PC-3 (cell line): ENCODE results near the gene CASS4. TPM values are rescaled to one million over a fixed set of nuclear protein-coding genes. Genes with fewer than 3 reads are reported as not detected.

ENCODE experiments used
- ATAC-seq: fragments of 200-7000 bp; cut with Tn5 transposase; 2 replicates; pipeline ENCODE4 v1.9.1; 2020; ENCODE audit warnings: mild to moderate bottlenecking, moderate library complexity
- BruUV-seq: library from RNA; stranded (reverse); fragments of 400-500 nt; replicated peaks from 2 replicates; lab custom pipeline; 2021; lab: Mats Ljungman, UMichigan
- CTCF ChIA-PET: fragments of 300-600 bp; sonication (Branson Sonifier 250); formaldehyde crosslinking; loops from one replicate; lab custom pipeline; 2022; ENCODE audit warnings: antibody characterized with exemption; lab: Charles Lee
- POLR2A ChIA-PET: fragments of 300-600 bp; sonication (Branson Sonifier 250); formaldehyde crosslinking; loops from one replicate; lab custom pipeline; 2022; ENCODE audit warnings: antibody characterized with exemption; ENCODE audit not compliant: unreplicated experiment; lab: Charles Lee
- DNase-seq: peaks from one replicate; pipeline ENCODE4 v3.0.0-alpha.2; 2015
- H2AFZ ChIP-seq: fragments of 300-600 bp; sonication (generic); 2 replicates; pipeline ENCODE4 v1.6.0; 2016; ENCODE audit warnings: antibody characterized with exemption, low read length
- H3F3A ChIP-seq: fragments of 300-600 bp; sonication (generic); one replicate; pipeline ENCODE4 v1.6.0; 2017; ENCODE audit warnings: antibody characterized with exemption, low read length, control low read depth, mild to moderate bottlenecking; ENCODE audit not compliant: unreplicated experiment
- H3K27ac ChIP-seq: fragments of 300-600 bp; sonication (generic); 2 replicates; pipeline ENCODE4 v1.5.1; 2016; ENCODE audit warnings: mild to moderate bottlenecking, low read length
- H3K27me3 ChIP-seq: fragments of 300-600 bp; sonication (generic); 2 replicates; pipeline ENCODE4 v1.6.1; 2016; ENCODE audit warnings: low read length, mixed read lengths
- H3K36me3 ChIP-seq: fragments of 300-600 bp; sonication (generic); 2 replicates; pipeline ENCODE4 v1.6.1; 2016; ENCODE audit warnings: low read depth, mixed run types, low read length, mixed read lengths
- H3K4me1 ChIP-seq: fragments of 300-600 bp; sonication (generic); 2 replicates; pipeline ENCODE4 v1.5.1; 2016; ENCODE audit warnings: low read length; ENCODE audit not compliant: insufficient read depth
- H3K4me2 ChIP-seq: fragments of 300-600 bp; sonication (generic); 2 replicates; pipeline ENCODE4 v1.6.0; 2016; ENCODE audit warnings: low read length
- H3K4me3 ChIP-seq: fragments of 300-600 bp; sonication (generic); 2 replicates; pipeline ENCODE4 v1.5.1; 2016; ENCODE audit warnings: mild to moderate bottlenecking, low read length, mixed read lengths
- H3K79me2 ChIP-seq: fragments of 300-600 bp; sonication (generic); 2 replicates; pipeline ENCODE4 v1.6.1; 2017; ENCODE audit warnings: low read length, mixed read lengths
- H3K9ac ChIP-seq: fragments of 300-600 bp; sonication (generic); 2 replicates; pipeline ENCODE4 v1.6.0; 2016; ENCODE audit warnings: mild to moderate bottlenecking, low read length
- H3K9me2 ChIP-seq: fragments of 300-600 bp; sonication (generic); replicated peaks from 2 replicates; pipeline ENCODE4 v1.6.1; 2016; ENCODE audit warnings: mixed run types, low read length, mixed read lengths
- H3K9me3 ChIP-seq: fragments of 300-600 bp; sonication (generic); 2 replicates; pipeline ENCODE4 v1.6.1; 2016; ENCODE audit warnings: low read length, mixed read lengths
- H4K20me1 ChIP-seq: fragments of 300-600 bp; sonication (generic); 2 replicates; pipeline ENCODE4 v1.6.1; 2016; ENCODE audit warnings: low read length, mixed read lengths
- EZH2 ChIP-seq: fragments of 300-600 bp; sonication (generic); IDR thresholded peaks from one replicate; pipeline ENCODE4 v1.6.1; 2017; ENCODE audit warnings: antibody characterized with exemption, mild to moderate bottlenecking, low read length; ENCODE audit not compliant: unreplicated experiment
- EZH2phosphoT487 ChIP-seq: fragments of 300-600 bp; sonication (generic); IDR thresholded peaks from 2 replicates; pipeline ENCODE4 v1.6.1; 2018; ENCODE audit warnings: mild to moderate bottlenecking, antibody characterized with exemption, low read length, borderline replicate concordance
- intact Hi-C: fragments of 100-400 bp; cut with micrococcal nuclease; formaldehyde crosslinking; loops from 2 replicates; pipeline ENCODE4 v1.9.0; 2023
- total RNA-seq: library from RNA; depleted of rRNA; stranded (reverse); fragments of >200 nt; gene quantifications from 2 replicates; pipeline ENCODE4 v1.2.3, GENCODE V29; 2014
- TF ChIP-seq, protein P1 (sequence below): fragments of 300-600 bp; sonication (generic); conservative IDR thresholded peaks from 2 replicates; pipeline ENCODE4 v1.5.1; 2017; ENCODE audit warnings: antibody characterized with exemption, low read depth, mild to moderate bottlenecking, low read length

CASS4 gene
- total RNA-seq, 1 experiment from 2014 or later, result 0.04 TPM

DNA sequence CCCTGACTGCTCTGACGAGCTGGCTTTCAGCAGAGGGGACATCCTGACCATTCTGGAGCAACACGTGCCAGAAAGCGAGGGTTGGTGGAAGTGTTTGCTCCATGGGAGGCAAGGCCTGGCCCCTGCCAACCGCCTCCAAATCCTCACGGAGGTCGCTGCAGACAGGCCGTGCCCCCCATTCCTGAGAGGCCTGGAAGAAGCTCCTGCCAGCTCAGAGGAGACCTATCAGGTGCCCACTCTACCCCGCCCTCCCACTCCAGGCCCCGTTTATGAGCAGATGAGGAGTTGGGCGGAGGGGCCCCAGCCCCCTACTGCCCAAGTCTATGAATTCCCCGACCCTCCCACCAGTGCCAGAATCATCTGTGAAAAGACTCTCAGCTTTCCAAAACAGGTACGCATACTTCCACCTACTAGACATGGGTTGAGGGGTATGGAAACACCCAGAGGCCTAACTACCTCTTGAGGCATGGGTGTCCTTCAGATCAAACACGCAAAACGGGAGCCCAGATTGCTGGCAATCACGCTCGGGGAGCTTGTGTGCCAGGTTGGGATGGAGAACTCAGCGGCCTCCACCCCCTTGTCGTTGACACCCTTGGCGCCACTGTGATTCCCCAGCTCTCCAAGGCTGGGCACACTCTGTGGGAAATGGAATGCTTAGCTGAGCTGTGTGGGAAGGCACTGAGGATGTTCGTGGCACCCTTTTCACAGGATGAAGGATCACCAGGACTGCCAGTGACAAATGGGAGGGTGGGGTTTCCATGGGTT lies 25.3 kb downstream of the CASS4 start:
- DNase-seq (no peak), ATAC-seq (no peak)
- H3K4me2 ChIP-seq, result no peak overlapping the region
- H3K36me3 ChIP-seq, result no peaks in the 10 kb centered on the region
- H3K4me3 ChIP-seq, result no peak overlapping the region
- no peak overlapping the region for H3K9ac ChIP-seq
- H3K9me2 ChIP-seq, result no peaks in the 10 kb centered on the region
- H3K9me3 ChIP-seq, result no peaks in the 10 kb centered on the region
- ChIA-PET POLR2A (no interaction called here), CTCF (no interaction called here)
- intact Hi-C loops, result no loop called here
- no peaks in the 10 kb centered on the region for H3K79me2 ChIP-seq
- H3K4me1 ChIP-seq, result no peaks in the 10 kb centered on the region
- no peaks in the 10 kb centered on the region for H3K27me3 ChIP-seq
- H3K27ac ChIP-seq, result no peak overlapping the region
- H2AFZ ChIP-seq, result no peak overlapping the region
- no TSS peak for BruUV-seq
- H3F3A ChIP-seq, result no peaks in the 10 kb centered on the region
- H4K20me1 ChIP-seq, result no peaks in the 10 kb centered on the region
- TF ChIP-seq EZH2, result no peak
- TF ChIP-seq, protein P1, sequence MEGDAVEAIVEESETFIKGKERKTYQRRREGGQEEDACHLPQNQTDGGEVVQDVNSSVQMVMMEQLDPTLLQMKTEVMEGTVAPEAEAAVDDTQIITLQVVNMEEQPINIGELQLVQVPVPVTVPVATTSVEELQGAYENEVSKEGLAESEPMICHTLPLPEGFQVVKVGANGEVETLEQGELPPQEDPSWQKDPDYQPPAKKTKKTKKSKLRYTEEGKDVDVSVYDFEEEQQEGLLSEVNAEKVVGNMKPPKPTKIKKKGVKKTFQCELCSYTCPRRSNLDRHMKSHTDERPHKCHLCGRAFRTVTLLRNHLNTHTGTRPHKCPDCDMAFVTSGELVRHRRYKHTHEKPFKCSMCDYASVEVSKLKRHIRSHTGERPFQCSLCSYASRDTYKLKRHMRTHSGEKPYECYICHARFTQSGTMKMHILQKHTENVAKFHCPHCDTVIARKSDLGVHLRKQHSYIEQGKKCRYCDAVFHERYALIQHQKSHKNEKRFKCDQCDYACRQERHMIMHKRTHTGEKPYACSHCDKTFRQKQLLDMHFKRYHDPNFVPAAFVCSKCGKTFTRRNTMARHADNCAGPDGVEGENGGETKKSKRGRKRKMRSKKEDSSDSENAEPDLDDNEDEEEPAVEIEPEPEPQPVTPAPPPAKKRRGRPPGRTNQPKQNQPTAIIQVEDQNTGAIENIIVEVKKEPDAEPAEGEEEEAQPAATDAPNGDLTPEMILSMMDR, result no peak
- TF ChIP-seq EZH2phosphoT487, result no peak

DNA sequence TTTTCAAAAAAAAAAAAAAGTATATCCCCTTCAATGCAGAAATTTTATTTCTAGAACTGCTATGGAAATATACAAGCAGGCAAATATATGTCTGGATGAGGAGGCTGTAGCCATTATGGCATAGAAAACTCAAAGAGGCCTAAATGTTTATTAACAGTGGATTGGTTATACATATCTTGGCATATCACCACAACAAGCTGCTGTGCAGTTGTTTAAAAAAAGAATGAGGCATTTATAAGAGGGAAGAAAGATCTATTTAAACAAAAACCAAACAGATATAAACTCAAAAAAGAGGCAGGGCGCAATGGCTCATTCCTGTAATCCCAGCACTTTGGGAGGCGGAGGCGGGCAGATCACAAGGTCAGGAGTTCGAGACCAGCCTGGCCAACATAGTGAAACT lies 26.2 kb downstream of the CASS4 start:
- BruUV-seq, result no TSS peak
- H2AFZ ChIP-seq, result no peak overlapping the region
- no peaks in the 10 kb centered on the region for H3K9me3 ChIP-seq
- H3K4me2 ChIP-seq, result no peak overlapping the region
- intact Hi-C loops, result no loop called here
- H3K4me1 ChIP-seq, result no peaks in the 10 kb centered on the region
- no peak for DNase-seq
- no peak overlapping the region for H3K4me3 ChIP-seq
- no peaks in the 10 kb centered on the region for H3K36me3 ChIP-seq
- H3F3A ChIP-seq, result no peaks in the 10 kb centered on the region
- H3K27ac ChIP-seq, result no peak overlapping the region
- CTCF ChIA-PET, result no interaction called here
- no peaks in the 10 kb centered on the region for H4K20me1 ChIP-seq
- POLR2A ChIA-PET, result no interaction called here
- H3K79me2 ChIP-seq, result no peaks in the 10 kb centered on the region
- no peak for ATAC-seq
- H3K27me3 ChIP-seq, result no peaks in the 10 kb centered on the region
- H3K9me2 ChIP-seq, result no peaks in the 10 kb centered on the region
- H3K9ac ChIP-seq, result no peak overlapping the region
- TF ChIP-seq EZH2 (no peak), EZH2phosphoT487 (no peak)
- TF ChIP-seq, protein P1, result no peak

DNA sequence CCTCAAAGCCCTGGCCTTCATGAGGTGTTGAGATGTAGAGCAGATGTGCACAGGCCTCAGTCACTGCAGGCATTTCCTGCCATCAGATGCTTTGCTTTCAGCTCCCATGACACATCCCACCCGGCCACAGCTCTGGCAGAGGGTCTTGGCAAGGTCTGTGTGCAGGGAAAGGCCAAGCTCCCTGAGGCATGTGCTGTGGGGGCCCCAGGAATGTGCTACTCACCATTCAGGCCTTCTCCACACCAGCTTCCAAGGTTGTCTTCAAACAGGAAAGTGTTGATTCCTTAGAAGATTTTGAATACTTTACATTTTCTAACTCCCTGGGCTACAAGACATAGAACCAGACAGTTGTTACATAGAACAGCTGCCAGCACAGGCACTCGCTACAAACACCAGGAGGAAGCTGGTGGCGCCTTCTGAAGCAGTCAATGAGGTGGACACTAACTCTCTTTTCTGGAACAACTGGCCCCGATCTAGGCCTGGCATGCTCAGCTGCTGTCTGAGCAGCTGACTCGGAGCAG lies 27.8 kb downstream of the CASS4 start:
- Histone ChIP-seq H3F3A (no peaks in the 10 kb centered on the region), H3K4me2 (no peak overlapping the region), H3K4me3 (no peak overlapping the region), H3K9me3 (no peaks in the 10 kb centered on the region), H3K9ac (no peak overlapping the region), H3K9me2 (no peaks in the 10 kb centered on the region), H3K79me2 (no peaks in the 10 kb centered on the region), H3K36me3 (no peaks in the 10 kb centered on the region), H4K20me1 (no peaks in the 10 kb centered on the region), H2AFZ (no peak overlapping the region), H3K27ac (no peak overlapping the region), H3K4me1 (no peaks in the 10 kb centered on the region), H3K27me3 (no peaks in the 10 kb centered on the region)
- no peak for TF ChIP-seq EZH2phosphoT487
- no peak for TF ChIP-seq EZH2
- intact Hi-C loops, result no loop called here
- BruUV-seq, result no TSS peak
- no peak for ATAC-seq
- ChIA-PET CTCF (no interaction called here), POLR2A (no interaction called here)
- no peak for DNase-seq
